GM04504 (cell line): ENCODE data around the gene ATXN3L.

Experiments
- DNase-seq: peaks from one replicate; pipeline ENCODE4 v3.0.0-alpha.2; 2012; ENCODE audit warnings: low read depth

ATXN3L gene

DNA sequence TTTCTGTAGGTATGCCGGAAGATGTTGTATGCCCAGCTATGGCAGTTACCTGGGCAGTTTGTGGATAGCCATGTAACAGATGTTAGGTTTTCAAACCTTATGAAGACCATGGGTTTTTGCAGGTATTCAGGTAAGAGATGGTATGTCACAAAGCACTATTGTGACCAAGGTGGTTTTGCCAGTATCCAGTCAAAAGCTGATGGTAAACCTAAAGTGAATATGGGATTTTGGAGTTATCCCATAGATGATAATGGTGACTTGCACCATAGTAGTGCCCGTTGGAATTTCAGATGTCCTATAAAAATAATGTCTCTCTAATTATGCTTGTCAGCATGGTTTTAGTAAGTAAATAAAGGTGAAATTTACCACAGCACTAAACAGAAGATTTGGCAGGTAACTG is at the start of gene ATXN3L:
ATXN3L (minus strand) TSS at position 101 of the 400 bp plus-strand sequence. CDS start 119 bp downstream, outside the sequence.
- DNase-seq = no peak

DNA sequence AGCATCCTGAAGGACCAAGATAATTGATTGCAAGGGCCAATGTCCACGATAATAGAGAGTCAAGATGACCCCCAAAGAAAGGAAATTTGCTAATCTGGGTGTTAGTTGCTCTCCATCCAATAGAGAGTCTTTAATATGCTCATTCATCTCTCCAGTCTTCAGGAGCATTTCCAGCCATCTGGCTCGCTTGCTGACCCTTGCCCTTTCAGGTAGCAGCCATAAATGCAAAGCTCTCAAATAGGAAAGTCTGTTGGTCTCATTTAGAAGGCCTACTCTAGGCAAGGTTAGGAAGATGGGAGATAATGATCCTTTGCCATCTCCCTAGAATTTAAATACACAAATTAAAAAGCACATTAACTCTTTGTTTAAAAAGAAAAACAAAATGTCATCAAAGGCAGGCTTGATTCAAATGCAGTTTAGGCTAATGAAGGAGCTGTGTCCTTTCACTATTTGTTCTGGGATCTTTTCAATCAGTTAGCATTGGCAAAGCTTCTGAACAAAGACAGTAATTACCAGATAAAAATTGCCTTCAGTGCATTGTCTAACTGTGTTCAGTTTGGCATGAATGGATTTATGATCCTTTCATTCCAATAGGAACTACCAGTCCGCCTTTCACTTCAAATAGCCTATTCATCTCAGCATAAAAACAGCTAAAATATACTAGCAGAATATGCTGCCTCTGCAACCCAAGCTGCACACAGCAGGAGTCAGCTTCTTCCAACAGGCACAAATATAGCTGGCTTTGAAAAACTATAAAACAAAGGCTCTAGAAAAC is 49.6 kb upstream of the ATXN3L start:
- DNase-seq = no peak

DNA sequence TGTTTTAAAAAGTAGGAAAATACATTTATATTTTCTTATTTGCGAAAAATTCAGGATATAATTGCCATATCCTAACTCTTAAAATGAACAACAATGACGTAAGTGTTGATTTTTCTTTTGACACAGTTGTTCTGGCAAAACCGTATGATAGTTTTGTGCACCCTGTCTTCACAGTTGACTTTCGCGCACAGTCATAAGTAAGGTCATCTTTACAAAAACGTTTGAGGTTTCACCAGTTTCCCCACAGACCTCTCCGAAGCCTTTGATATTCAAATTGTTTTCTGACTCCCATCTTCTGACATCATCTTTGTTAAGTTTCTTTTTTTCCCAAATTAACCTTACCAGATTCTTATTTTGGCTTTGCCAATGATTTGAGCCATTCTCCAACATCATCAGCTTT is 48.1 kb upstream of the ATXN3L start:
- DNase-seq = no peak

GRCh38 chrX:13366698-13367097 is 46.8 kb upstream of the ATXN3L start:
- DNase-seq = no peak

GRCh38 chrX:13365161-13365560 is 45.3 kb upstream of the ATXN3L start:
- no peak for DNase-seq

- no peak for DNase-seq
Observed at GRCh38 chrX:13364230-13364857, 44.5 kb upstream of the ATXN3L start.

- DNase-seq = no peak
Observed at GRCh38 chrX:13360146-13360545, 40.3 kb upstream of the ATXN3L start.

GRCh38 chrX:13357925-13358324 is 38.1 kb upstream of the ATXN3L start:
- no peak for DNase-seq

DNA sequence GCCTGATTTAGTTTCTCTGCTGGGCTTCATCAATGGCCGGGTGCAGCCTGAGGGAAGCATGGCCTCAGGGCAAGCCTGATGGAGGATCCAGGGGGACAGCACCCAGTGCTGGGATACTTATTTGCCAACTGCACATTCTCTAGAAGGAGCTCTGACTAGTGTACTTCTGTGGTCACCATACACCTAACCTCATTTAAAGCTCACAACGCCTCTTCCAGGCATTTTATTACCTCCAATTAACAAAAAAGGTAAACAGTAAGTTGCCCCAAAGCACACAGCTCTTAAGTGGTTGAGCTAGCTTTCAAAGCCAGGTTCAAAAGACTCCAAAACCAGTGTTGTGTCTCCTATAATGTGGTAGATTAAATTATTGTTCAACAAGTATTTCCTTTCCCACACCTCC is 26.8 kb upstream of the ATXN3L start:
- DNase-seq = no peak

DNA sequence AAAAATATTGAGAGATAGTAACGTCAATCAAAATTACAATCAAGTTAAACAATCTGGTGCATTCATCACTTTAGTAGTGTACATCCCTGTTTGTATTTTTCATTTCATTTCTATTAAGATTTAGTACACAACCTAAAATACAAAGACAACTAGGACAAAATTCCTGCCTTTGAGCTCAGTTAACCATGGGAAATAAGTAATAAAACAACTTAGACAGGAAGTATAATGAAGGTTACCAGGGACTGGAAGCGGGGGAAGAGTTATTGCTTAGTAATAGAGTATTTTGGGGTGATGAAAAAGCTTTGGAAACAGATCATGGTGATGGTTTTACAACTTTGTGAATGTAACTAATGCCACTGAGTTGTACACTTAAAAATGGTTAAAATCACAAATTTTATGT is 25.6 kb upstream of the ATXN3L start:
- no peak for DNase-seq

- no peak for DNase-seq
Observed at GRCh38 chrX:13345037-13345436, 25.2 kb upstream of the ATXN3L start.

DNA sequence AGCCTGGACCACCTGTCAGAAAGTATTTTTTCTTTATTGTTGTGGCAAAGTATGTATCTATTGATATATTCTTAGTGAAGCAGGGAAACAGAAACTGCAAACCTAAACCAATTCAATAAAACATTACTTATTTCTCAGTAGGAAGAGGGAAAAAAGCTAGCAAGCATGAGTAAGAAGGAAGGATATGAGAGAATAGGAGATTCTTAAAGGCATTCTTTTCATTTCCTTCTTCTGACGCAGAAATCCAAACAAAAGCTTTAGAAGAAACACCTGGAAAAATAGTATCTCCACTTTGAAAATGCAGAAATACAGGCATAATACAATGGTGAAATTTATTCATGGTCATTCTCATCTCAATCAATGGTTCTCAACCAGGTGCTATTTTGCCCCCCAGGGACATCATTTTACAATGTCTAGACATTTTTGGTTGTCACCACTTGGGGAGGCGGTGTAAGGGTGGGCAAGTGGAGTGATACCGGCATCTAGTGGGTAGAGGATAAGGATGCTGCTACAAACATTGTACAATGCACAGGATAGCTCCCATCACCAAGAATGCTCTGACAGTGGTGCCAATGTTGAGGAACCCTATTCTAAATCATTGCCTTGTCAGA is 21.7 kb upstream of the ATXN3L start:
- DNase-seq = no peak

- no peak for DNase-seq
Observed at GRCh38 chrX:13340182-13340791, 20.4 kb upstream of the ATXN3L start.

DNA sequence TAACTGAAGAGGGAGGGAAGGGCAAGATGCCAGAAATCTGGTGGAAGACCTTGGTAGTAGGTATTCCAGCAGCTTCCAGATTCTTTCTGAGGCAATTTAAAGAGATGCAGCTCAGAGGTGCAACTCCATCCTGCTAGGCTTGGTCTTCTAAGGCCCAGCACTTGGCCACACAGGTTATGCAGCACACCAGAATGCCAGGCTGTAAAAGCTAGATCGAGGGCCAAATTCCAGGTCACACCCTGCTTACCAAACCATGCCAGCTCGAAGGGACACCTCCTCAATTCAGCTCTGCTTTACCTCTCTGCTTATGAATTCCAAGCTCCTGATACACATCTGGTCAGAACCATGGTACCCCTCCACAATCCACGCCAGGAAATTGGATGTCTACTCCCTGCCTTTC is 19.8 kb upstream of the ATXN3L start:
- DNase-seq = no peak

DNA sequence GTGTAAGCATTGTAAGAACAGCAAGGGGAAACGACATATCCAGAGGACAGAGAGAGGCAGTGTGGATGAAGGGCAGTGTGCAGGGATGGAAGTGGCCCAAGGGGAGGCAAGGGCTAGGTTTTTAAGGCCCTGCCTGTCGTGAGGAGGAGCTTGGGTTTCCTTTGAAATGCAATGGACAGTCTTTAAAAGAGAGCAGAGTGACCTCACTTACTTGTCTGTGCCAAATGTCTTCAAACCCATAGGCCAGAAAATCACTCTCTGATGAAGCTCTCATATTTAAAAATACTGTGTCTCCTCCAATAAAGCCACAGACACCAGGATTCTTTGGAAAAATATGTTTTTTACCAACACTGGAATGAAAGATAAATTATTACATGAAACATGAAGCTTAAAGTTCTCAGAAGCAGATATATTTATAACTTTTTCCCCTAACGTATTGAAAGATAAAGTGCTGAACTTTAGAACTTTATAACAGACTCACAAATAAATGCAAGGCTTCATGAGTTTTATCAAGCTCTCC is 19.2 kb upstream of the ATXN3L start:
- DNase-seq = no peak

GRCh38 chrX:13334491-13334890 is 14.6 kb upstream of the ATXN3L start:
- DNase-seq = no peak

GRCh38 chrX:13330446-13330845 is 10.6 kb upstream of the ATXN3L start:
- DNase-seq = no peak

GRCh38 chrX:13327666-13328065 is 7.8 kb upstream of the ATXN3L start:
- DNase-seq = no peak

- DNase-seq = no peak
Observed at GRCh38 chrX:13323241-13323640, 3.4 kb upstream of the ATXN3L start.

- no peak for DNase-seq
Observed at GRCh38 chrX:13317366-13317765, 2.5 kb downstream of the ATXN3L start.

DNA sequence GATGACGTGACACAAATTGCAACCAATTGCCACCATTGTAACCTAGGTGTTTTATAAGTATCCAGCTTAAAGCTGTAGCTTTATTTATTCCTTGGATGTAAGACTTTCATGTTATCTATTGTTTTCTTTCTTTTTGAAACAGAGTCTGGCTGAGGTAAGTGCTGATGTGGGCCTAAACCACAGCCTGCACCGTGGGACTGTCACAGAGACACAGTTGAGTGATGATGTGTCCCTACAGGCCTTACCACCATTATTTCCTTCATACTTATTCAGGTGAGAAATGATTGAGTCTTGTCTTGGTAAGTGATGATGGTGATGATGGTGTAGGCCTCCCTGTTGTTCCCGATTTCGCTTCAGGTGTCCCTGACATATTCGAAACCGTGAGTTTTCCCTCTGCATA is 8.3 kb downstream of the ATXN3L start:
- DNase-seq = no peak

GRCh38 chrX:13309631-13310030 is 10.2 kb downstream of the ATXN3L start:
- DNase-seq = no peak

DNA sequence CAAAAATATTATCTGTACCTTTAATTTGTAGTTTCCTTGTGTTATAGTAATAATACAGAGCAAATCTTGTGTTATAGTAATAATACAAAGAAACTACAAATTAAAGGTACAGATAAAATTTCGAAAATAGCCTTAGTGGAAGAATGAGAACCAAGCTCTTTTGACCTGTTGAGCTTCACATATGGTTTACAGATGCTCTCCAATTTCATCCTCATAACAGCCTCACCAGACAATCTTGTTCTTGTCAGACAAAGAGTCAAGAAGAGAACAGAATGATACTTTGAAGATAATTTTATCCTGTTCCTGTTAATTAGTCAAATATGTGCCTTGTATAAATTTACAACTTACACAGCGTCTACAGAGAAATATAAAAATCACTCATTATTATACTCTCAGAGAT is 12.8 kb downstream of the ATXN3L start:
- no peak for DNase-seq
